HUES64 (cell line): ENCODE measurements around the gene LGALS3BP.

Experiments
- H3K27ac ChIP-seq: 2 replicates; pipeline ENCODE4 v1.7.0; 2013; ENCODE audit warnings: low read depth, low read length, inconsistent platforms
- H3K27me3 ChIP-seq: 2 replicates; pipeline ENCODE4 v1.6.1; 2013; ENCODE audit warnings: mild to moderate bottlenecking, low read length; ENCODE audit not compliant: insufficient read depth
- H3K36me3 ChIP-seq: 2 replicates; pipeline ENCODE4 v1.6.1; 2013; ENCODE audit warnings: mild to moderate bottlenecking, low read length; ENCODE audit not compliant: insufficient read depth
- H3K4me1 ChIP-seq: 2 replicates; pipeline ENCODE4 v1.6.1; 2013; ENCODE audit warnings: mild to moderate bottlenecking, low read length, moderate library complexity; ENCODE audit not compliant: insufficient read depth
- H3K4me3 ChIP-seq: 2 replicates; pipeline ENCODE4 v1.5.1; 2013; ENCODE audit warnings: mild to moderate bottlenecking, low read length, moderate library complexity
- H3K9ac ChIP-seq: 2 replicates; pipeline ENCODE4 v1.6.1; 2013; ENCODE audit warnings: mild to moderate bottlenecking, low read depth, low read length
- H3K9me3 ChIP-seq: 2 replicates; pipeline ENCODE4 v1.6.1; 2013; ENCODE audit warnings: low read depth, low read length; ENCODE audit not compliant: insufficient read depth
- WGBS: fragments of 150-250, 120-280 bp; methylation state at CpG from one replicate; pipeline ENCODE4 v1.1.7; 2013; ENCODE audit warnings: missing lambda C conversion rate; 5-methylcytosine and 5-hydroxymethylcytosine counted together

The LGALS3BP gene

DNA sequence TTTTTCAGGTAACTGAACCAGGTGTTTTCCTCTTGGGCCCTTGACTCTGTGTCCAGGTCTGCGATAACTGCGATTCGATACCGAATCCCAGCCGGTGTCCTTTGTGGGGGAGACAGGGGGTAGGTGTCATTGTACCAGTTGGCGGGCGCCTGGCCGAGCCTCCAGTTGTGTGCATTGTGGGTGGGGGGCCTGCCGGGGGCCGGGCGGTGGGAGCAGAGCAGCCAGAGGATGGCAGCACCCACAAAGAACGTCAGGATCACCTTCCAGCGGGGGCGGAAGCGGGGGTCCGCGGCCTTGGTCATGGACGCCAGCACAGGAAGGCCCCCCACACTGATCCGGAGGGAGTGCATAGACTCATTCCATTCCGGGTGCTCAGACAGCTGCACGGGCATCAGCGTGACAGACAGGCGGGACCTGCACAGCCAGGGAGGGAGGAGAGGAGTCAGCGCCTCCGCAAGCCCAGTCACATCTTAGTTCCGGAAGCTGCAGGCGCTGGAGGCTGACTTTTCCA lies 17.6 kb upstream of the LGALS3BP start:
- WGBS: 96% methylated on average over 27 of the region's 27 CpGs
- Histone ChIP-seq H3K4me1 (no peaks in the 10 kb centered on the region), H3K27me3 (peaks cover 23% of the 10 kb centered on the region), H3K27ac (no peak overlapping the region), H3K9ac (no peak overlapping the region), H3K36me3 (peaks cover 22% of the 10 kb centered on the region), H3K4me3 (no peak overlapping the region), H3K9me3 (no peaks in the 10 kb centered on the region)

DNA sequence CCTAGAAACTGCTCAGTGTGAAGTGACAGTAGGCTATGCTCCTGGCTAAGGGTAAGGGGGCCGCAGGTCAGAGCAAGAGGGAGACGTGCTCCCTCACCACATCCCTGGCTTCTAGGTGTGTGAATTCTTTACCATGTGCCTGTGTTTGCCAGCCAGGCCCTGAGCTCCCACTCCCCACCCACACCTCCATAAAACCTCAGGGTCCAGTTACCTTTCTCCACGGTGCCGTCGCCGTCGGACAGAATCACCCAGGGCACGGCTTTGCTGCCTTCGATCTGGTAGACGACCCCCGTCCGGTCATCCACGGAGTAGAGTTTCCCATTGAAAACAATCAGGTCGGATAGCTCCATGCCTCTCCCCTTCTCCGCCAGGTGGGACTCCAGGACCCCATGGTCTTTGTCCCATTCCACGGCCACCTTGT lies 17.1 kb upstream of the LGALS3BP start:
- 95% methylated on average over 16 of the region's 16 CpGs for WGBS
- Histone ChIP-seq H3K4me1 (no peaks in the 10 kb centered on the region), H3K36me3 (peaks cover 22% of the 10 kb centered on the region), H3K9me3 (no peaks in the 10 kb centered on the region), H3K27me3 (peaks cover 18% of the 10 kb centered on the region), H3K27ac (no peak overlapping the region), H3K4me3 (no peak overlapping the region), H3K9ac (no peak overlapping the region)

DNA sequence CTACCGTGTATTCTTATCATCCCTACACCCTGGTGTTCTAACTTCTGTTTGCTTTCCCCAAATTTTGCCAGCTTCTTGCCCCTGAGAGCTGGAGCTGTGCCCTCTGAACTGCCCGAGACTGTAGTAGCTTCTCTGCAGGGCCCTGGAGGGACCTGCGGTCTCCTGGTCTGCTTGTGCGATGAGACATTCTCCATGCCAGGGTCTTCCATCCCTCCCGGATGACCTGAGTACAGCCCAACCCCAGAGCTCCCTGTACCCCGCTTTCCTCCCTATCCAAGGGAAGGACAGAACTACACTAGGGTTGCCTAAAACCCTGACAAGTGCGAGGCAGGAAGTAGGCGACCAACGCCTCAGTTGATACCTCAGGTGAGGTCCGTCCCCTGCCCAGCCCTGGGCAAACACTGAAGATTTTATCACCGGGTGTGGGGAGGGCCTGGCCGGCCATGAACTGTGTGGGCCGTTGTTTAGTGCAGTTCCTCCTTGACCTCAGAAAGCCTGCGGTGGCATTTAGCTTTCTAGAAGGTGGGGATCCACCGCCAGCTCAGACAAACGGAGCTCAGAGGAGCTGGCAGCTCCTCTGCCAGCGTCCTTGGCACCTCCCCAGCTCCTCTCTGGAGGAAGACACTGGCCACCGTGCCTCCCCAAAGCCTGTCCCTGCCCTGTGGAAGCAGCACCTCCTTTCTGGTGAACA lies 16.2 kb upstream of the LGALS3BP start:
- peaks cover 26% of the 10 kb centered on the region for H3K36me3 ChIP-seq
- H3K27me3 ChIP-seq: peaks cover 10% of the 10 kb centered on the region; the same call in 1 of the 2 replicates
- H3K9ac ChIP-seq: no peak overlapping the region
- no peak overlapping the region for H3K27ac ChIP-seq
- 93% methylated on average over 18 of the region's 18 CpGs for WGBS
- H3K4me3 ChIP-seq: no peak overlapping the region
- no peaks in the 10 kb centered on the region for H3K4me1 ChIP-seq
- H3K9me3 ChIP-seq: no peaks in the 10 kb centered on the region

- Histone ChIP-seq H3K27me3 (peaks cover 3% of the 10 kb centered on the region; the same call in 1 of the 2 replicates), H3K4me3 (no peak overlapping the region), H3K4me1 (no peaks in the 10 kb centered on the region), H3K27ac (no peak overlapping the region), H3K9ac (no peak overlapping the region), H3K36me3 (peaks cover 28% of the 10 kb centered on the region), H3K9me3 (no peaks in the 10 kb centered on the region)
- 96% methylated on average over 34 of the region's 34 CpGs for WGBS
Measured at GRCh38 chr17:78995022-78995760, 15.5 kb upstream of the LGALS3BP start.

DNA sequence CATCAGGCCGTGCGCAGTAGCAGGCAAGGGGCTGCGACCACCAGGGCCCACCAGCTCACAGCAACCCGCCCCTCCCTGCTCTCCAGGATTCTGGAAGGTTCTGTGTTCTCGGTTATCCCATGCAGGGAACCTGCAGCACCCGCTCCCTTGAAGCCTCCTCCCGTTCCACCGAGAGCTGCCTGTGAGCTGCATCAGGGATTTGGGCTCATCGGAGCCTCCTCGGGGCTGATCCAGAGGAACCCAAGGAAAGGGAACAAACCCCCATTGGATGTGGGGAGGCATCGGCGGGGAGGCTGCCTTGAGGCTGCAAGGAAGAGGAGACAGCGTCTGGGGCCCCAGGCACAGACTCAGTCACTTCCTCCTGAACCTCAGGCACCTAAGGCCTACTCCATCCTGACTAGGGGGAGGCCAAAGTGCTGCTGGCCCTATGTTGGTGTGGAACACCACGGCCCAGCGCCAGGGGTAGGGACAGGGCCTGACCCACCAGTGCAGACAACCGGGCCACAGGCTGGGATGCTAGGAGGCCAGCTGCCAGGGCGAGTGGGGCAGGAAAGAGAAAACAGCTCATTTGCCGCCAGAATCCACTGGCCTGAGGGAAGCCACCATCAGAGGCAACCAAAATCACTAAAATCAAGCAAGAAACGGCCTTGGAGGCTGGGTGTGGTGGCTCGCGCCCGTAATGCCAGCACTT lies 14.4 kb upstream of the LGALS3BP start:
- Histone ChIP-seq H3K4me3 (no peak overlapping the region), H3K9me3 (no peaks in the 10 kb centered on the region), H3K27me3 (no peaks in the 10 kb centered on the region; the same call in 1 of the 2 replicates), H3K4me1 (no peaks in the 10 kb centered on the region), H3K36me3 (peaks cover 29% of the 10 kb centered on the region), H3K9ac (no peak overlapping the region), H3K27ac (no peak overlapping the region)
- 95% methylated on average over 22 of the region's 22 CpGs for WGBS

- H3K9ac ChIP-seq: no peak overlapping the region
- no peak overlapping the region for H3K4me3 ChIP-seq
- peaks cover 29% of the 10 kb centered on the region for H3K36me3 ChIP-seq
- H3K4me1 ChIP-seq: no peaks in the 10 kb centered on the region
- no peaks in the 10 kb centered on the region for H3K9me3 ChIP-seq
- 85% methylated on average over 49 of the region's 49 CpGs for WGBS
- no peak overlapping the region for H3K27ac ChIP-seq
- no peaks in the 10 kb centered on the region; the same call in 1 of the 2 replicates for H3K27me3 ChIP-seq
Measured at GRCh38 chr17:78993241-78993956, 13.7 kb upstream of the LGALS3BP start.

GRCh38 chr17:78992542-78993212 lies 13.0 kb upstream of the LGALS3BP start:
- 94% methylated on average over 12 of the region's 12 CpGs for WGBS
- no peaks in the 10 kb centered on the region for H3K4me1 ChIP-seq
- no peaks in the 10 kb centered on the region for H3K9me3 ChIP-seq
- no peak overlapping the region for H3K4me3 ChIP-seq
- H3K9ac ChIP-seq: no peak overlapping the region
- no peaks in the 10 kb centered on the region; the same call in 1 of the 2 replicates for H3K27me3 ChIP-seq
- no peak overlapping the region for H3K27ac ChIP-seq
- H3K36me3 ChIP-seq: peaks cover 28% of the 10 kb centered on the region

DNA sequence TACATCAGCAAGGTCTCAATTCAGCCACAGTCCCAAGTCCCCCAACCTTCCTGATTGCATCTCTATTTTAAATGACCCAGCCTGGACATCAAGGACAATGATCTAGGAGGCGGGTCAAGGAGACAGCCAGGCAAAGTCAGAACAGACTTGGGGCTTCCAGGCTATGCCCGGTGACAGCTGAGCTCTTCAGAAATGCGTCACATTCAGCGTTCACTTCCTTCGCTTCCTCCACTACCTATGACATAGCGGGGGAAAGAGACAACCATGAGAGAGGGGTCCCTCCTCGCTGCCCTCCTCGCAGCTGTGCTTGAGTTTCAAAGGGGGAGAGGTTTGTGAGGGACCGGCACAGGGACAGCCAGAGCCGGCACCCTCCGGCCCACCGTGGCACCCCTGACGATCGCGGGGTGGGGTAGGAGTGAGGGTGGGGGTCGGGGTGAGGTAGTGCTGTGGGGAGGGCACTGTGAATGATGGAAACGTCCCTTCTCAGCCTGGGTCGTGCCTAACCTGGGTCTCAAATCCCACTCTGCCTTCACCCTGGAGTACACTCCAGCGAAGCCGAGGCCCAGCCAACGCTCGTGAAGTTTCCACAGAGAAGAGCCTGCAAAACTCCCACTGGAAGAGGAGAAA lies 12.3 kb upstream of the LGALS3BP start:
- no peaks in the 10 kb centered on the region; the same call in 1 of the 2 replicates for H3K27me3 ChIP-seq
- H3K9me3 ChIP-seq: no peaks in the 10 kb centered on the region
- no peak overlapping the region for H3K27ac ChIP-seq
- no peak overlapping the region for H3K9ac ChIP-seq
- no peaks in the 10 kb centered on the region for H3K4me1 ChIP-seq
- WGBS: 96% methylated on average over 22 of the region's 22 CpGs
- H3K36me3 ChIP-seq: peaks cover 24% of the 10 kb centered on the region
- H3K4me3 ChIP-seq: no peak overlapping the region

DNA sequence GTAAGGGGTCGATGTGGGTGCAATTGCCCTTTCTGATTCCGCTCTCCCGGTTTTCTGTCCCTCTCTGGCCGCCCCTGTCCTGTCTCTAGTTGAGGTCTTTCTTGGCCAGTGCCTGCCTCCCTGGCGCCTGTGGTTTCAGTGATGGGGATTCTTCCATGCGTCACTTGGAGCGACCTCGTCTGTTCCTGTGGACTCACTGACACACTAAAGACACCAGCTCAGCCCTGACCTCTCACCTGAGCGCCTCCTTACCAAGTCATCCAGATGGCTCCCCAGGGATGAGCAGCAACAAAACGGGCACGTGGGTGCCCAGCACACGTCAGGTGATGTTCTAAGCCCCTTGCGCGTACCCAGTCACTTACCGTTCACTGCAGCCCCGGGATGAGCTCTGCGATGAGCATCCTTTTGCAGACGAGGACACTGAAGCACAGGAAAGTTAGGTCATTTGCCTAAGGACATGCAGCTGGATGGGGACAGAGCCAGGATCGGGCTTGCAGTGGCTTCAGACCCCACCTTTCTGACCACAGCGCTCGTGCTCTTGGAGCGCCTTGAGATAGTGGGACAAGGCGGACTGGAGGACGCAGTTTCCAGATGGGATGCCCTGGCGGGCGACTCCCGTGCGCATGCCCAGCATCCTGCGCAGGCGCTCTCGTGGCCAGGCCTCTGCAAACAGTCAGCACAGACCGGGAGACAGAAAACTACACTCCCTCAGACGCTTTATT lies 11.5 kb upstream of the LGALS3BP start:
- peaks cover 8% of the 10 kb centered on the region for H3K4me1 ChIP-seq
- H3K9ac ChIP-seq: no peak overlapping the region
- no peak overlapping the region for H3K27ac ChIP-seq
- peaks cover 16% of the 10 kb centered on the region for H3K36me3 ChIP-seq
- H3K27me3 ChIP-seq: no peaks in the 10 kb centered on the region
- 96% methylated on average over 33 of the region's 33 CpGs for WGBS
- no peak overlapping the region for H3K4me3 ChIP-seq
- H3K9me3 ChIP-seq: no peaks in the 10 kb centered on the region
